ENCODE results near the gene FBXL13.

FBXL13 gene

DNA sequence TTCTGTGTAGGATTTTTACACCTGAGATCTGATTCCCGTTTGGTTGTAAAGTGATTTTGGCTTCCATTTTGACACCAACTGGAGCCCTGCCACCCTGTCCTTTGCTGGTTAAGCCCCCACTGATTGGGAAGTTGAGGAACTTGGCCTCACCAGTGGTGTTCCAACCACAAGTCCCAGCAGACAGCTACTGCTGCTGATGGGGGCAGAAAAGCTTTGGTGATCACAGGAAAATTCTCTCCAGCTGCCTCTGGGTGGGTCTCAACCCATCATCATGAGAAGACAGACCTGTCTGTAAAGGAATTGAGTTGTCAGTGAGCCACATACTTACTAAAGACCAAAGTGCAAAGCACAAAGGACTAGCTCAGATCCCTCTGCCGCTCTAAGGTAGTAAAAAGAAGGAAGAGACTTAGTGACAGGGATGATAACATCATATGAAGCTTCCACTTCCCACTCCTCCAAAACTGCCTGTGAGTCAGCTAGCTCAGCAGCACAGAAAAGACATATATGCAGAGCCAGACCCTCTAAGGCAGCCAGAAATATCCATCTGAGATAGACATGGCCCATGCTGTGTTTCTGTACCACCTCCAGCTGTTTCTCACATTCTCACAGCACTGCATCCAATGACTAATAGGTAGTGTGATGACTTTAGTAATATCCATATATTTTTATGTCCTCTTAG is 184.2 kb downstream of the FBXL13 start:
- no peak for DNase-seq

DNA sequence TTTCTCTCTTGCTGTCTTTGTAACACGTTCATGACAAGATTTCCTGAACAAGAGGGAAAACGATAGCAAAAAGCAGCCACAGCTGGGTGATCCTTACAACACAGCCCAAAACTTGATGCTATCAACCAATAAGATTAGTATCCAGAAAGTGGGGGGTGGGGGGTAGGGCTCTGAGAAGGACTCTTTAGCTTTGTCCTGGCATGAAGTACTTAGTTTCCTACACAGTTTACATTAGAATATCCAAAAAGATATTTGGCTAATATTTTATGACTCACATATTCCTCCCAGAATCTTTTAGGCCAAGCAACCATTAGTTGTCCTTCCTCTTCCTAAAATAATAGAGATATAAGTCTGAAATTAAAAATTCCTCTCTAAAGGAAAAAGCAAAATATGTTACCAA is 184.7 kb downstream of the FBXL13 start:
- no peak for DNase-seq

DNA sequence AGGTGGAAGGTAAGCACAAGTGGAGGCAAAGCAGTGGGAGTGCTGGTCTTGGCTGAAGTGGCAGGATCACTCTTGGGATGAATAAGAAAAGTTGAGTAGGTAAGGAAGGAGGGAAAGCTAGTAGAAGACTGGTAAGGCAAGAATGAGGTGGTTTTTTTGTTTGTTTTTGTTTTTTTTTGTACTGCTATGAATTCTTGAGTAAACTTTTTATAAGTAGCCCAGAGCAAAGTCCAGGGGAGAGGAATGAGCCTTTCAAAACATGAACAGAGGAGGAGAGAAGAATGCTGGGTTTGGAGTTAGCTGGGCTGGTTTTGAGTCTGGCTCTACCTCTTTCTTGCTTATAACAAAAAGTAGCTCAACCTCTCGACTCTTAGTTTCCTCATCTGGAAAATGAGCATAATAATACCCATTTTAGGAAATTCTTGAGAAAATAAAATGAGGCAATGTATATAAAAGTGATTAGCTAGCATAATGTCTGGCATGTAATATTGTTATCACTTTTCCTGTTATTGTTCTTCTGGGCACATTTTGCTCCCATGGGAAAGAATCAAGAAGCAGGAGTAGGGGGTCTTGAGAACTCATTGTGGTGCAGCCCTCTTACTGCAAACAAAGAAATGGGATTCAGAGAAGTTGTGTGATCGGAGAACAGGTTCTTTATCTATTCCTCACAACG is 185.9 kb downstream of the FBXL13 start:
- no peak for DNase-seq

DNA sequence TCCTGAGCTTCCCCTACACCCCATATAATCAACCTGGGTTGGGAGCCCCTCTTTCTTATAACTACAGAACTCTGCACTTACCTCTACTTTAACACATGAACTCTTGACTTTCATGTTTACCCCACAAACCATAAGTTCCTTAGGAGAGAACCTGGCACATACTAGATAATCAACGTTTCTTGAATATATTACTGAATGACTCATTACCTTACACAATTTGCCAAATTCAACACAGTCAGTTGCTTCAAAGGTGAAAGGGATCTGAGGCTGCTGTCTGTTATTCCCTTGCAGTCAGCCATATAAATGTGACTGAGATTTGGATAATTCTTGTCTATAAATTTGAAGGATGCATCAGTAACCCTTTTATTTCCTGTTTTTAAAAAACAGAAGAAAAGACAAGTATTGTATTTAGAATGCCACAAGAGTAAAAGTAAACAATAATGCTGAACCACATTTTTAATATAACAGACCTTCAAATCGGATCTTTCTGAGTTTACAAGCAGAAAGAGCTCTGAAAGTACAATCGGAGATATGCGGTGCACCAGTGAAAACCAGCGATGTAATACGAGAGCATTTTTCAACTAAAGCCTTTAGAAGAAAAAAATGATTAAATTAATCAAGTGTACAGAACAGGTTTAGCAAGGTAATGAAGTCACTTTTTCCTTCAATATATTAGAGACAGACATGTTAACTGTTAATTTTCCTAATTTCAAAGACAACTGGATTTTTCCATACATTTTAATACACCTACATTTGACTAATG is 191.3 kb downstream of the FBXL13 start:
- no peak for DNase-seq

DNA sequence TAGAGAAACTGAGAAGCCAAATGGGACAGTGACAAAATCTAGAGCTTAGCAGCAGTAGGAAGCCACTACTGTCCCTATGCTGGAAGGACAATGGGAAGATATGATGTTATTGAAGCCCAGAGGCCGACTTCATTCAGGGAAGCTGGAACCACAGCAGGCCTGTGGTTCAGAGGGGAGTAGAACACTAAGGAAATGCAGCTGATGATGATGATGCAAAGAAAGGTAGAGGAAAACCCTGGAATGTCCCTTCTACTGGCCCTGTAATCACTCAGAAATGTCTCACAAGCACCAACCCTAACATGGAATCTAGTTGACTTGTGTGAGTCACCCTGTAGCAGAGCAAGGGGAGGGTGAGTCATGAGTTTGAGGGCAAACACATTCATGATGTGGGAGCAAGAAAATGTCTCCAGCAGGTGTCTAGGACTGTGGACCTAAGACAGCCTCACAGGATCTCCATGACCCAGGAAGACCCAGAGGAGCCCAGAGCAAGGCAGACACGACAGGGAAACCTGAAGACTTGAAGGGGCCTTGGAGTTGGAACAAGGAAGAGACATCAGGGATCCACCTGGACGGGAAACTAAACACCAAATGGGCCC is 198.8 kb downstream of the FBXL13 start:
- DNase-seq: no peak

DNA sequence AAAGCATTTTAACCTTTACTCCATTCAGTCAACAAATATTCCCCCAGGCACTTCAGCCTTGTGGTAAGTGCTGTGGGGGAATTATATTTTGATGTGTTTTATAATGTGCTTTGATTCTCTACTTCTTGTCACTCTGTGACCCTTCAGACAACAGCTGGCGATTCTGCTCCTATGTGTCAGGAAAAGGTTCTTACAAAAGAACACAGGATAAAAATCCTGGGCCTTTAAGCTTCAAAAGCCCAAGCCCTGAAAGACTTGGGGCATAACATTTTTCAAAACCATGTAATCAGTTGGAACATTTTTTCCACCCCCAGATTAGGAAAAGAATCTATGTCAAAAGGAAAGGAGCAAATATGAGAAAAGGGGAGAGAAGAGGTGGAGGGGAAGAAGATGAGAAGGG is 199.6 kb downstream of the FBXL13 start:
- DNase-seq: no peak

DNA sequence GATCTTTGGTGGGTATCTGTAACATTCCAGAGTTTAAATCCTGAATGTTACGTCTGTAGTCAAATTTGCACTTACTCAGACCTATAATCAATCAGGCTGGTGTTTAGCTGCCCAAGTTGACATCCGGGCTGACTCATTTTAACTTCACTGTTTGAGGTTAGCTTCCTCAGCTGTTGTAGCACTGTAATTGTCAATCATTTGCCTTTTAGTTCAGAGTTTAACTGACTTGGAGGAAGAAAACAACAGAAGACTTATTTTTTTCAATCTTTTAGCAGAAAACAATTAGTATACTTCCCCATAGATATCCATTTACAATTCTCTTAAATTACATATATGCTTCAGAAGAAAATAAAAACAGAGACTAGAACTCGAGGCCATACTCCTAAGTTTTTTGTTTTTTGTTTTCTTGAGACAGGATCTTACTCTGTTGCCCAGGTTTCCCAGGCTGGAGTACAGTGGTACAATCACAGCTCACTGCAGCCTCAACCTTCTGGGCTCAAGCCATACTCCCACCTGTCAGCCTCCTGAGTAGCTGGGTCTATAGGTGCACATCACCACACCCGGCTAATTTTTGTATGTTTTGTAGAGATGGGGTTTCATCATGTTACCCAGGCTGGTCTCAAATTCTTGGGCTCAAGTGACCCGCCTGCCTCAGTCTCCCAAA is 200.3 kb downstream of the FBXL13 start:
- DNase-seq: no peak

DNA sequence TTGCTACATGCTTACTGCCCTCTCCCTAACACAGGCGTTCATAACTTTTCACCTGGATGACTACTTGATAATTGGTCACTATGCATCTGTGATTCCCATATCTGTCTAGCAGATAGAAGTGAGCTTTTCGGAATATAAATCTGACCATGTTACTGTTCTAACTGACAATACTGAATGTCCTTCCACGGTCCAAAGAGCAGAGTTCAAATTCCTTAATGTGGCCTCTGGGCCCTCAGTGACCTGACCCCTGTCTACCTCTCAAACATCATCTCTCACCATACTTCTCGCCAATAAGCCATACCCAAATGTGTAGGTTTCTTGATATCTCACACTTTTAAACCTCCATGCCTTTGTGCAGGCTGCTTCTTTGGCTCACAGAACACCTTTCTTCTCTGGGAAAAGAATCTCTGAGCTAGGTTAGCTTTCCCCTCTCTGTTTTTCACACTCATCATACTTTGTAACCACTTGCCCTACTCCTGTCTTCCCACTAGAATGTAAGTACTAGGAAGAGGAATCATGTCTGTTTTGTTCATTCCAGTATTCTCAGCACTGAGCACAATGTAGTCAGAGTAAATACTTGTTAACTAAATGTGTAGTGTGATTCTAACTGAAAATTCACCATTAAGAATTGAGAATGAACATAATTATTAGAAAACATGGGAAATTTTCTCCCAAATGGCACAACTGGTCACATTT is 201.0 kb downstream of the FBXL13 start:
- DNase-seq: no peak

DNA sequence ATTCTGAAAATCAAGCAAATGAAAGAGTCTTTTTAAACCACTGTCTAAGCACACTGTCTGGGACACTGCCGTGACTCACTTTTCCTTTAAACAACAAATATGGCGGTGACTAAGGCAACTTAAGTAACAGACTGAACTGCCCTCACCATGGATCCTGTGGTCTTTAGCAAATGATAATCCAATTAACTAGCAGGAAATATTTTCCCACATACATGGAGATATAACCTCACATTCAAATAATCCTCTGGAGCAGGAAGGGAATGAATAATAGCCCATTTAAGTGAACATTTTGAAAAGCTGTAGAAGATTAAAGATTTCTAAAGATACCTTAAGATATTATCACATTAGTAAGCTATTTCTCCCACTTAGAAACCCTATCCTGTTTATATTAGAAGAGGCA is 202.1 kb downstream of the FBXL13 start:
- no peak for DNase-seq

DNA sequence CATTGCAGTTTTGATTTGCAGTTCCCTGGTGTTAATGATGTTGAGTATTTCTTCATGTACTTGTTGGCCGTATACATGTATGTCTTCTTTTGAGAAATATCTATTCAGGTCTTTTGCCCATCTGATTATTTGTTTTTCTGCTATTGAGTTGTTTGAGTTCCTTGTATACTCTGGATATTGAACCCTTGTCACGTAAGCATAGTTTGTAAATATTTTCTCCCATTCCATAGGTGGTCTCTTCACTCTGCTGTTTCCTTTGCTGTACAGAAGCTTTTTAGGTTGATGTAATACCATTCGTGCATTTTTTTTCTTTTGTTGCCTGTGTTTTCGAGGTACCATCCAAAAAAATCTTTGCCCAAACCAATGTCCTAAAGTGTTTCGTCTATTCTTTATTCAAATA is 205.4 kb downstream of the FBXL13 start:
- DNase-seq: no peak

DNA sequence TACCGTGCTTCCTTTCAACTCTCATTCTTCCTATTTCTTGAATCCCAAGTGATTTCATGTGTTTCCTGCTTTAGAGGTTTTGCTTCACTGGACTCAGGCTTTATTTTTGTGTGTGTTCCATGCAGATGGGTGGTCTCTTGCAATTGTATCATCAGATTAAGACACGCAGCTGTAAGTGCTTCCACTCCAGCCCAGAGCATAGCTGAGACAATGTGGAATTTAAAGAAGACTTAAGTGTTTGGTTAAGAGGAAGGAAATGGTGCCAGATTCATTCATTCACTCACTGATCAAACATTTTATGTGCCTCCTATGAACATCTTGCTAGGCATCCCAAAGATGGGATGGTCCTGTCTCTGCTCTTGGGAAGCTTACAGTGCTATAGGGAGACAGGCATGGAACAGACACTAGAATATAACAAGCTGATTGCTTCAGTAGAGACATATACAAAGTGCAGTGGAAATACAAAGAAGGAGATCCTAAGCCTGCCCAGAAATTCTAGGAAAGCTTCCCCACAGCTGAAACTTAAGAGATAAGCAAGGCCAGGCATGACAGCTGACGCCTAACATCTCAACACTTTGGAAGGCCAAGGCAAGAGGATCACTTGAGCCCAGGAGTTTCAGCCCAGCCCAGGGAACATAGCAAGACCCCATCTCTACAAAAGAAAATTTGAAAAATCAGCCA is 207.9 kb downstream of the FBXL13 start:
- DNase-seq: no peak

DNA sequence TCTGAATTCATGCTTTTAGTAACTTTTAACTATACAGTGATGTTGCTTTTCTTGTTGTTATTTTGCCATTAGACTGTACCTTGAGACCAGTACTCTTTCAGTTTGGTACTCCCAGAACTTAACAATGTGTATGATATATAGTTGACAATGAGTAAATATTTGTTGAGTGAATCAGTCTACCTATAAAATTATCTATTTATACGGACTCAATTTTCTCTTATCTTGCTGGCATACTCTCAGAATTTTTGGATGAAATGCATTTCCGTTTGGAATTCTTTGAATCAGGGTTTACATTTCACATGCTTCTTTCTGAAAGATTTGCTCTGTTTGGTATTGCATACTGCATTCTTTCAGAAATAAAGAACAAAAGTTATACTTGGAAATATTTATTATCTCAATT is 209.6 kb downstream of the FBXL13 start:
- no peak for DNase-seq

DNA sequence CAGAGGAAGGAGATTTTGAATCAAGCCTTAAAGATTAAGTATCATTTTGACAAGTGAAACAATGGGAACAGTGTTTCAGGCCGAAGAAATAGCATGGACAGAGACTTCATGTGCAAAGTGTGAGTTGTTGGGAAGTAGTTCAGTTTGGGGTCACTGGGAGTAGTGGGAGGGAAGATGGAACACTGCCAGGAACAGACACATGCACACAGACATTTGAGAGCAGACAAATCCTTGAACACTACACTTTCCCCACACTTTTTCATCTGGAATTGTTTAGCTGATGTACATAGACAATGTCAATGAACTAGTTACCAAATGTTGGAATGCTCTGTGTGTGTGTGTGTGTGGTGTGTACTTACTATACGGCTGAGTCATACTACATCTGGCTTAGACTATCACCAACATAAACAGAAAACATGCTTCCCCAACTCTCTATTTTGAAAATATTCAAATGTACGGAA is 214.2 kb downstream of the FBXL13 start:
- no peak for DNase-seq

DNA sequence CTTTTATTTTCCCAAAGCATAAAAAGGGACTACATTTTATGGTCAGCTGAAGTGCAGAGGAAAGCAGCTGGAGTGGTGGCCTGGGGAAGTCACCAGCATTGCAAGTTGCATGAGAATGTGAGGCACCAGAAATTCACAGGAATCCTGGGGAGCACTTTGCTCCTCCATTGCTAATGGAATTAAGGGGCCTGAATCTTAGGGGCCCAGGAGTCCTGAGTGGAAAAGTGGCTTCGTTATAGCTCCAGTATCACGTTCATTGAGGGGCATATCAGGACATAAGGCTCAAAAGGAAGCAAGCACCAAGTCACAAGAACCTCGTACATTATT is 214.8 kb downstream of the FBXL13 start:
- DNase-seq: no peak

DNA sequence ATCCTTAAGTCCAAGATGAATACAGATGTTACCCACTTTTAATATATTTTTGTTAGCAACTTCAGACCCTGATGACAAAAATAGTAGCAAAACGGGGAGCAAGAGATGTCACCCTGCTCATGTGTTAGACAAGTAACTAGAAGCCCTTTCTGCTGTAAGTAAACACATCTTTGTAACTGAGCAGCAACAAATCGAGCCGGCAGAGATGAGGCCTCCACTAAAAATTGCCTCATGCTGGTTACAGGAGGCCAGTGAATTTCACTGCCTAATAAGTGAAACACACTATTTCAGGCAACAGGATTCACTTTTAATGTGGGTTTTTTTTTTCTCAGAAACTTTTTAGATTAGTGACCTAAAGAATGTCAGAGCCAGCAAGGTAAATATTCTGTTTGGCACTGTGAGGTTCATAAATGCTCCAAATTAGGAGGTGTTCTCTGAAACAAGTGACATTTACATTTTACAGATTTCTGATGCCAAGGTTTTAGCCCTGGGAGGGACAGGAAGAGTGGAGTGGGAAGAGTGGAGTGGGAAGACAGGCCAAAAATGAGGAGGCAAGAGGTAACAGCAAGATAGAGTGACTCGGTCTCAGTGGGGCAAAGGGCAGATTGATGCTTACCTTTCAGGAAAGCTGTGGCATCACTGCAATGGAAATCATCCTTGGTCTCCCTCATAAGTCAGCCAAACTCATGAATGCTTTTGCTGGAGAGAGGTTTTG is 215.4 kb downstream of the FBXL13 start:
- no peak for DNase-seq

DNA sequence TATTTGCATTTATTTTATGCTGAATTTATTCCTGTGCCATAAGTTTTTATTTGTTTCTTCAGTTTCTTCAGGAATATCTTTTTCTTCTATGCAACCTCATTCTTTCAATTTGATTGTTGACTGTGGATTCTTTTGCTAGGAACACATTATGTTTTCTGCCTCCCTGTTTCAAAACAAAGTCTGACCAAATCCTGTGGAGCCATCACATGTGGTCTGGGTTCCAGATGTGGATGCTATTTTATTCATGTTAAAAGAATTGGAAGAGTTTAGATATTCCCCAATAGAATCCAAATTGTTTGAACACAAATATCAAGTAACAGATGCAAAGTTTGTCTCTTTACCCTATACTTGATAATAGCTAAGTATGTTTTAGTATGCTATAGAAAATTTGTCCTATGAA is 218.6 kb downstream of the FBXL13 start:
- no peak for DNase-seq

DNA sequence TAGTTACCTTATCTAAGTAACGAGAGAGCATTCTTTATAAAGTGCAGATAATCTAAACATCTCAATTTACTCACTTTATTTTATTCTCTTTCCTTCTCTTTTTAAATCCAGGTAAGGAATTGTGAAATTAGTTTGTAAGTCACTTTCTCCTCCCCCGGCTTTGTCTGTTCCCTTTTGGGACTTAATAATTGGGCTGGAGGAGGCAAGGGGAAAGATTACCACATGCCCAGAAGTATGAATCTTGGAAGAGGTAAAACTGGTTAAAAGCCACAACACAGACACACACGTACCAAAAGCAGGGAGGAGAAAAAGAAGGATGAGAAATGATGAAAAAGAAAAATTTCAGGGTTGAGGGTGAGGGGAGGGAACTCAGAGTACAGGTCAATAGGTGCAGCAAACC is 225.1 kb downstream of the FBXL13 start:
- DNase-seq: no peak

DNA sequence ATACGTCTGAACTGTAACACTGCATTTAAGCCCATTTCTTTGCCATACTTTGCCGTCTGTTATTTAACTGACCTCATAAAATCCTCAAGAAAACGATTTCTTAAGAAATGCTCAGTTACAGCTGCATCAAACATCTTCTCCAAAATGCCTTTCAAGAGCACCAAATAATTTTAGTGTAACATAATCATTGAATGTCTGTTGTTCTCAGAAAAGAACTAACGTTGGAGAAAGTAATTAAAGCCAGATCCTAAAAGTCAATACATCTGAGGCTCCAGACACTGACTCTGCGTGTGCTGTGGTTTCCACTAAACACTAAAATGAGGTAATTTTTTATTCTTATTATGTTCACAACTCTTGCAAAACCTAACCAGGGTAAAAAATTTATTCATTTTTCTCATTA is 225.5 kb downstream of the FBXL13 start:
- DNase-seq: no peak

DNA sequence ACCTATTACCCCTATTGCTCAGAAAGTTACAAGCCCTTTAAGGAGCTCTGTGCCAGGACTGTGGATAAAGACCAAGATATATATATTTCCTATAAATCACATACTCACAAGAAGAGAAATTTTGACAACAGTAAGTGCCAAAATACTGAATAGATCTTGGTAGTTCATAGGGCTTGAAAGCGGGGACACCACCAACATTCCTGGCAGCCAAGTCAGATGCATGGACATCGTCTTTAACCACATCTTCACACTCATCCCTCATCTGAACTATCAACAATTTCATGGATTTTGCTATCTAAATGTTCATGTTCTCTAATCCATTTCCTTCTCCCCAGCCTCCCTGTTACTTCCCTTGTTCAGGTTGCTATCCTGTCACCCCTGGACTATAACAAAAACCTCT is 229.2 kb downstream of the FBXL13 start:
- no peak for DNase-seq

DNA sequence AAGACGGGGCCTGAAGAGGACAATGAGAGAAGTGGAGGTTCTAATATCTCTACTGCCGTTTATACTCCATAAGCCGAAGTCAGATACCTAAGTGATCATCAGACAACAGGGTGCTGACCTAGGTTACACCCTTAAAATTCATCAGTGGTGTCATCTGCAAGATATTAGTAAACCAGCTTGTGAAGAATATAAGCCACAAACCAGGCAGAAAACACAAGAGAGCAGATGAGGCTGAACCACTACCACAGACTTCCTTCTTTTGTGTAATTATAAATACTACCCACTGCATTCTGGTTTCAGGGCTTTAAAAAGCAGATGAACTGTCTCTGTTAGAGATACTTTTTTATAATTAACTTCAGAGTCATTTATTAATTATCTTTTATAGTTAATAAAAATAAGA is 230.7 kb downstream of the FBXL13 start:
- DNase-seq: no peak

DNA sequence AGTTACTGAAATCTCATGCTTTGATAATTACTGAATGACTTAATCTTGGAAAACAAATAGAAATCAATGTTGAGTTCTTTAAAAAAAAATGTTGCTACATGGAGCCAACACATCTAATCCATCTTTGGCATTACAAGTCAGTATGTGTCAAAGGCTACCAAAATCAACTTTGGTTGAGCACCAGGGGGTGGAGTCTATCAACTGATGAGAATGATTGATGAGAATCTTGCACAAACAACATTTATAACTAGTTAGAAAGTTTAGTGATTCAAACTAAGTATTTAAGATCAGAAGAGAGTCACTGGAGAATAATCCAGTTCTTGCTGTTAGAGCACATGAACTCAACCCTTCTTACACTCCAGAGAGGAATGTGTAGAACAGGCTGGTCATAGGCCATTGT is 232.3 kb downstream of the FBXL13 start:
- DNase-seq: no peak

Measured in KG1 (cell line).